Measurements from ENCODE around the gene RBSN. TPM values are rescaled to one million over a fixed set of nuclear protein-coding genes. Genes with fewer than 3 reads are reported as not detected.
A peak's percentile ranks its signal among the peaks of the same experiment; 100 is the strongest.

Gene RBSN
- total RNA-seq, 2 donors from 2014 or later, result 15.6 to 17.0 TPM

GRCh38 chr3:15064835-15065549, 34.0 kb downstream of the RBSN start, which contains the start of gene MRPS25:
Gene MRPS25, minus strand, starts transcription at chr3:15065315. Its CDS starts 121 bp downstream, at chr3:15065194.
- peak; percentile 93 for DNase-seq
- Histone ChIP-seq H3K9ac (ENCODE audit: low read depth in 2 of 2, low read length in 2 of 2) (peak within 1 kb of the TSS; percentile 72 to 89), H3K4me1 (peaks cover 8% of the 10 kb centered on the region), H3K27ac (peak within 1 kb of the TSS; percentile 81), H3K9me3 (no peaks in the 10 kb centered on the region), H3K4me3 (peak within 1 kb of the TSS; percentile 97), H3K36me3 (no peaks in the 10 kb centered on the region), H3K27me3 (no peaks in the 10 kb centered on the region)
- intact Hi-C loops (cut with DNase I), result no loop called here
- no peak for TF ChIP-seq CTCF (IDR thresholded peaks at IDR 0.05)

- no peak for TF ChIP-seq CTCF (IDR thresholded peaks at IDR 0.05)
- peak overlapping the region; percentile 81 for H3K27ac ChIP-seq
- H3K4me1 ChIP-seq, result peaks cover 8% of the 10 kb centered on the region
- H3K27me3 ChIP-seq, result no peaks in the 10 kb centered on the region
- no peaks in the 10 kb centered on the region for H3K36me3 ChIP-seq
- no peaks in the 10 kb centered on the region for H3K9me3 ChIP-seq
- H3K9ac ChIP-seq (ENCODE audit: low read depth in 2 of 2, low read length in 2 of 2), result peak overlapping the region; percentile 72 to 89
- intact Hi-C loops (cut with DNase I), result no loop called here
- peak; percentile 40 for DNase-seq
- peak overlapping the region; percentile 97 for H3K4me3 ChIP-seq
Observed at GRCh38 chr3:15064299-15064834, 34.6 kb downstream of the RBSN start.

DNA sequence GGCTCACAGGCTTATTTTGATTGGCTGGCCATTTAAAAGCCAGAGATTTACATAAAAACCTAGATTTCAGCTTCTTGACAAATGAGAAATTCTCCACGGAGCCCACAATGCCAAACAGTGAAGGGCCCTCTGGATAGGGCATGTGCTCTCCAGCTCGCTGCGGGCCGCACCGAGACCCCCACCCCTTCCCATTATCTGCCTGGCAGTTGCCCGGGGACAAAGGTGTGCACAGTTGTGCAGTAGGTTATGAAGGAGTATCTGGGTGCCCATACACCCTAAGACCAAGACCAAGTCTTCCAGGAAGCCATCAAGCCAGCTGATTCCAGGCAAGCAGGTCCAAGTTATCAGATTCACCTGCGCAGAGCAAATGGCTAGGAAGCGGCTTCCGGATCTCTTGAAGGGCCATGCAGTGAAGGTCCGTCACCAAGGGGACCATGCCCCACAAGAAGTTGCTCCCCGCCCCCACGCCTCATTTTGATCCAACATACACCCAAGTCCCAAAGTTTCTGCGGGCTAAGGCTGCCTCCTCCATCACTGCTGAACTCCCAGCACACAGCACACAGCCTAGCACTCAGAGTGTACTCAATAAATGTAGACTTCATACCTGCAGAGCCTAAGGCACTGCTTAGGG, 35.2 kb downstream of the RBSN start:
- intact Hi-C loops (cut with DNase I), result no loop called here
- peaks cover 8% of the 10 kb centered on the region for H3K4me1 ChIP-seq
- no peaks in the 10 kb centered on the region for H3K27me3 ChIP-seq
- no peaks in the 10 kb centered on the region for H3K9me3 ChIP-seq
- TF ChIP-seq CTCF (IDR thresholded peaks at IDR 0.05), result no peak
- H3K36me3 ChIP-seq, result no peaks in the 10 kb centered on the region
- no peak overlapping the region for H3K27ac ChIP-seq
- peak overlapping the region; percentile 72 to 89 for H3K9ac ChIP-seq (ENCODE audit: low read depth in 2 of 2, low read length in 2 of 2)
- DNase-seq, result peak; percentile 34
- peak overlapping the region; percentile 97 for H3K4me3 ChIP-seq

GRCh38 chr3:15063238-15063637, 35.7 kb downstream of the RBSN start:
- no peak overlapping the region for H3K4me3 ChIP-seq
- no peak overlapping the region for H3K27ac ChIP-seq

DNA sequence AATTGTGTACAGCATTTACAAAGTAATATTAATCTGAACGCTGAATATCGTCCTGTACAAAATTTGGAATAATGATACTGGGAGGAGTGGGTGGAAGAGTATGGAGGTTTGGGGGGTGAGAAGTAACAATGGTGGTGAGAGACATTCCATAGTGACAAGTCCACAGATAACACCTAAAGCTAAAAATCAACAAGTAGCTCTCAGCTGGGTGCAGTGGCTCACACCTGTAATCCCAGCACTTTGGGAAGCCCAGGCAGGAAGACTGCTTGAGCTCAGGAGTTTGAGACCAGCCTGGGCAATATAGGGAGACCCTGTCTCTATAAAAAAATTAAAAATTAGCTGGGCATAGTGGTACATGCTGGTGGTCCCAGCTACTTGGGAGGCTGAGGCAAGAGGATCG, 38.9 kb downstream of the RBSN start:
- intact Hi-C loops (cut with DNase I), result no loop called here

More at GRCh38 chr3:15063238-15063637, 35.7 kb downstream of the RBSN start:
- H3K9me3 ChIP-seq, result no peaks in the 10 kb centered on the region
- intact Hi-C loops (cut with DNase I), result no loop called here
- no peak for DNase-seq
- no peaks in the 10 kb centered on the region for H3K27me3 ChIP-seq
- H3K9ac ChIP-seq (ENCODE audit: low read depth in 2 of 2, low read length in 2 of 2), result no peak overlapping the region
- TF ChIP-seq CTCF (IDR thresholded peaks at IDR 0.05), result no peak
- H3K4me1 ChIP-seq, result peaks cover 8% of the 10 kb centered on the region
- no peaks in the 10 kb centered on the region for H3K36me3 ChIP-seq

More for the DNA sequence above, 38.9 kb downstream of the RBSN start:
- no peak for DNase-seq
- no peak overlapping the region for H3K27ac ChIP-seq
- no peak for TF ChIP-seq CTCF (IDR thresholded peaks at IDR 0.05)
- H3K9me3 ChIP-seq, result no peaks in the 10 kb centered on the region
- peaks cover 8% of the 10 kb centered on the region for H3K4me1 ChIP-seq
- no peaks in the 10 kb centered on the region for H3K27me3 ChIP-seq
- H3K9ac ChIP-seq (ENCODE audit: low read depth in 2 of 2, low read length in 2 of 2), result no peak overlapping the region
- H3K4me3 ChIP-seq, result no peak overlapping the region
- H3K36me3 ChIP-seq, result peaks cover 9% of the 10 kb centered on the region

Data from colonic mucosa (tissue), 4 donors.